PFSK-1 (cell line): ENCODE measurements around the gene ZNF484.

Source experiments
- FOXP2 ChIP-seq: optimal IDR thresholded peaks from 2 replicates; pipeline ENCODE3; 2011; ENCODE audit warnings: borderline replicate concordance, control low read depth, inconsistent platforms; ENCODE audit not compliant: insufficient read depth; ENCODE audit errors: extremely low read length, extremely low read depth
- POLR2AphosphoS5 ChIP-seq: IDR thresholded peaks from 2 replicates; pipeline ENCODE4 v1.6.1; 2012; ENCODE audit warnings: low read depth, mild to moderate bottlenecking, control low read depth, low read length, moderate library complexity
- REST ChIP-seq, 2 experiments: IDR thresholded peaks; 2 replicates each; pipeline versions ENCODE4 v1.6.1 to v1.8.0; 2011 to 2012; ENCODE audit warnings: low read depth in 2 of 2, low read length in 2 of 2, control low read depth in 1 of 2, inconsistent platforms in 1 of 2, mild to moderate bottlenecking in 1 of 2, moderate library complexity in 1 of 2; ENCODE audit not compliant: insufficient read depth in 1 of 2
- SIN3A ChIP-seq: IDR thresholded peaks from 2 replicates; pipeline ENCODE4 v1.6.1; 2012; ENCODE audit warnings: mild to moderate bottlenecking, low read length, moderate library complexity, borderline replicate concordance; ENCODE audit not compliant: insufficient read depth
- TAF1 ChIP-seq: IDR thresholded peaks from 2 replicates; pipeline ENCODE4 v1.6.1; 2012; ENCODE audit warnings: low read length, control low read depth, borderline replicate concordance; ENCODE audit not compliant: insufficient read depth

Gene ZNF484

GRCh38 chr9:92798358-92798757 is 79.5 kb downstream of the ZNF484 start:
- no peak for TF ChIP-seq FOXP2
- TF ChIP-seq POLR2AphosphoS5, result no peak
- TF ChIP-seq SIN3A, result no peak

- TF ChIP-seq REST (IDR thresholded peaks at IDR 0.05; ENCODE audit: insufficient read depth in 1 of 2, low read depth in 2 of 2, low read length in 2 of 2), result no peak
- TF ChIP-seq SIN3A, result no peak
- TF ChIP-seq POLR2AphosphoS5, result no peak
- no peak for TF ChIP-seq FOXP2
- no peak for TF ChIP-seq TAF1
These were observed 82.1 kb downstream of the ZNF484 start for GRCh38 chr9:92795598-92796336.
